HG03457 (cell line): ENCODE data around the gene RAB1A.
A peak's percentile ranks its signal among the peaks of the same experiment; 100 is the strongest.

ENCODE experiments used
- ATAC-seq: cut with Tn5 transposase; IDR thresholded peaks from one replicate; pipeline ENCODE4 v1.9.1; 2021; ENCODE audit warnings: moderate number of reproducible peaks; ENCODE audit not compliant: unreplicated experiment

Gene RAB1A

DNA sequence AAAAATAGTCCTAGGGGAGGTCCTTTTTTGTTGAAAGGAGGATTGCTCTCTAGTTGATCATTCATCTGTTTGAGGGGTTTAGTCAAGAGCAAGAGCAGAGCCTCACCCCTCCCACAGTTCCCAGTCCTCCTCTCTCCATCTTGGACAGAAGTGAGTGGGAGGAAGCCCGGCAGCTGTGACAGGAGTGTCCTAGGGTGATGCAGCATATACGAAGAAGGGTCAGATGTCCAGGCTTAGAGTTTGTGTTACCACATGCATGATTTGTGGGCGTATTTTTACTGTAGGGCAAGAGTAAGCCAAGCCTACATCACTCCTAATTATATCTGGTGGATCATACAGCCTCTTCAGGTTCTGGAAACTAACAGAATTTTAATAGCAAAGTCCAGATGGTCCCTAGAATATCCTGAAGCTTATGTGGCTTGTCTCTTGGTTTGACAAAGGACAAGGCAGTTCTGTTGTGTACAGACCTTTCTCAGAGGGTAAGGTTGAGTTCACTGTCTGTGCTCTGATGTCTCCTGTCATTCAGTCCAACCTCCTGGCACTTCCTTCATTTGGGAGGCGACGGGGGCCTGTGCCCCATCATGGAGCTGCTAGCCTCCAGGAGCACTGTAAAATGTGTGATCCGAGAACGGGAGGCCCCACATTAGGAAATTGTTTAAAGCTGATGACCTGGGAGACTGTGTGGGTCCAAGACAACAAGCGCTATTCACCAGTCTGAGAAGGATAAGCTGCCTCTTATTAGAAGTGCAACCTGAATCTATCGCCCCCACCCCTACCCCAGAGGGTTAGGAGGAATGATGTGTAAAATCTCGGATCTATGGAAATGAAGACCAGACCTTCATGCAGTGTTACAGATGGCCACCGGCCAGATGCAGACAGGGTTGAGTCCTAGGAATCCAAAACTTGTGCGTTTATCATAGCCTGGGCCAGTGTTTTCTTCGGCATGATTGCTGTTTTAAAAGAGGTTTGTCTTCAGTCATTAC is 66.8 kb downstream of the RAB1A start:
- ATAC-seq, result no peak

GRCh38 chr2:65061910-65062339 is 68.0 kb downstream of the RAB1A start:
- no peak for ATAC-seq

- ATAC-seq, result no peak
Measured at GRCh38 chr2:65061146-65061909, 68.6 kb downstream of the RAB1A start.

GRCh38 chr2:65059071-65059470 is 70.8 kb downstream of the RAB1A start:
- ATAC-seq, result no peak

GRCh38 chr2:65057391-65058052 is 72.4 kb downstream of the RAB1A start:
- no peak for ATAC-seq

- ATAC-seq, result no peak
Measured at GRCh38 chr2:65057054-65057375, 72.9 kb downstream of the RAB1A start.

DNA sequence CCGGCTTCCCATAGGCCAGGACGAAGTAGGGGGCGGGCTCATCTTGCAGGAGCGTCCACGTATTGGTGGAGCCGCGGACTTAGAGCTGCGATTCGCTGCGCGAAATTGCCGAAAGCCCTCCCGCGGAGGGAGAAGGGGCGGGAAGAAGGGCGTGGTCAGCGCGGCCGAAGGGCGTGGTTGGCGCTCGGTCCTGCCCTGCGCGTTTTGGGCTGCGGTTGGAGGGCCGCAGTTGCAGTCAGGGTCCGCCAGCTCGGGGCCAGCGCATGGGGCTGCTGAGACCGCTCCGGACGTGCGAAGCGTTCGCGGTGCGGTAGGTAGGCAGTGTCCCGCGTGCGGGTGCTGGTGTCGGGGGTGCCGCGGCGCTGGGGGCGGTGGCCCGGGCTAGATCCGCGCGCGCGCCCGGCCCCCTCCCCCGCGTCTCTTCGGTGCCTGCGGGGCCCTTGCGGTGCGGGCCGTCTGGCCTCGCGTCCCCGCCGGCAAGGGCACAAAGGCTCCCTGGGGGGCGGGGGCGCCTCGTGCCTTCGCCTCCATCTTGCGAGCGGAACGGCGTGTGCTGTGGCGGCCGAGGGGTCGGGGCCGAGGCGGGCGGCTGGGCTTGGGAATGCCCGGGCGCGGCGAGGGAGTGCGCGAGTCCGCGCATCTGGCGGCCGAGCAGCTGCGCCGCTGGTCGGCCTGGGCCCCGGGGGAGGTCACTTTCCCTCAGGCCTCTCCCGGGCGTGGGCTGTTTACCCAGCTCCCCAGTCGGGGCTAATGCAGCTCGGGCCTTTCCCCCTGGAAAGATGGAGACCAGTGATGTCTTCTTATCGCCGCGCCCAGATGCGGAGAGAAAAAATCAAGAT is 73.5 kb downstream of the RAB1A start, which contains the start of gene CEP68:
Gene CEP68 (plus strand): TSS at position 202 of the 839 bp plus-strand sequence. CDS start 13,029 bp downstream, outside the sequence.
- ATAC-seq, result peak; percentile 76

DNA sequence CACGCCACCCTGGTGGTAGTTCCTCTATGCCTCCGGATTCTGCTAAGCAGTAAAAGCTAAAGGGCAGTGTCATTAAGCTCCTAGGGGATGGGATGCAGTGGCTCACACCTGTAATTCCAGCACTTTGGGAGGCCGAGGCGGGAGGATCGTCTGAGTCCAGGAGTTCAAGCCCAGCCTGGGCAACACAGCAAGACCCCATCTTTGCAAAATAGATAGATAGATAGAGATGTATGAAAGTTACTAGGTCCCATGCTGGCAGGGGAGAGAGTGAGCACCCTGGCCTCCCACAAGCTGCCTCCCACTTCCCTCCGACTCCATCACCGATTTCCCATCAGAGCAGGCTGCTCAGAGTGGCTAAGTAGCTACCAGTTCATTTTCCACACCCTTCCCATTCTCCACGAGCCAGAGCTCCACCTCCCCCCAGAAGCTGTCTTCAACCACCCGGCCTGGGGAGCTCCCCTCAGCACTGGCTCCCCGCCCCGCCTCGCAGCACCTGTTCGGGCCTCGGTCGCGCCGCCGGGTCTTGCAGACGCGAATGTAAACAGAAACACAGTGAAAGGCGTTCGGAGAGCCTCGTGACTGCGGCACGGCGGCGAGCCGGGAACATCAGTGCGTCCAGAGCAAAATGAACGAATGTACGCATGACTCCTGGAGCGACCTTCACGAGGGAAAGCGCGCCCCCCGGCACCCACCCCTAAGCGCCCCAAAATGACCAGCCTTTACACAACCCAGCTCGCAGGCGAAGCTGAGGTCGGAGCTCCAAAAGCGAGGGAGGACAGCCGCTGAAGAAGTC is 74.3 kb downstream of the RAB1A start:
- peak; percentile 20 for ATAC-seq

DNA sequence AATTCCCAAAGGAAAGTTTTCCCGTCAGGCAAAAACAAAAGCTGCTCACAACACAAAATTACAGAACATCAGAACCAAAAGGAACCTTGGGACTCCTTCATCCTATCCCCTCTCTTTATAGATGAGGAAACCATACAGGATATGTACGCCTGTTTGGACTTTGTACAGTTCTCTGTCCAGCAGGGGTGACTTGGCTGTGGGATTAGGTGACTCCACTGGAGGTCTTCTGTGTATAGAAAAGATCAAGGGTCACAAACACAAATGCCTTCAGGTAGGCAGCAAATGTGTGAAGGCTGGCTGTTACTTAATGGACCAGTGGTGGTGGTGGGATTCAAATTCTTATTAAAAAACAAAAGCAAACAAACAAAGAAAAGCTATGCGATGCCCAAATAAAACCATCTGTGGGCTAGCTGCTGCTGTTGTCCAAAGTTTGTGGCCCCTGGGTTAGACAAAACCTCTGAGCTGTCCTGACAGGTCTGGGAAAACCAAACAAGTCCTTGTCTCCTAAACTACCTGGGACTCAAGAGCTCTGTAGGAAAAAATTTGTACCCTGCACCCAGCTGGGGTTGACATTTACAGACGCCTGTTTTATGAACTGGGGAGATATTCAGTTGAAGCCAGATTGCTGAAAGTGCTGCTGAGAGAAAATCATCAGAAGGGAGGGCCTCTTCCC is 75.0 kb downstream of the RAB1A start:
- no peak for ATAC-seq

GRCh38 chr2:65053199-65053598 is 76.7 kb downstream of the RAB1A start:
- peak; percentile 33 for ATAC-seq

DNA sequence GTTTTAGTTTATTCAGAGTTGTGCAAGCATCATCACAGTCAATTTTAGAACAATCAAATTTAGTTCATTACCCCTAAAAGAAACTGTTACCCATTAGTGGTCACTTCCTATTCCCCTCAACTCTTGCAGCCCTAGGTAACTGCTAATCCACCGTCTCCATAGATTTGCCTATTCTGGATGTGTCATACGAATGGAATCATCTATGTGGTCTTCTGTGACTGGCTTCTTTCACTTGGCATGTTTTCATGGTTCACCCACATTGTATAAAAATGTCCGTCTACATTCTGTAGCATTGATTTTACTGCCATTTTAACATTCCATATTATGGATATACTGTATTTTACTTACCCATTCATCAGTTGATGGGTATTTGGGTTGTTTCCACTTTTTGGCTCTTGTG is 79.0 kb downstream of the RAB1A start:
- ATAC-seq, result no peak

GRCh38 chr2:65049010-65049639 is 80.8 kb downstream of the RAB1A start:
- no peak for ATAC-seq

GRCh38 chr2:65046633-65047407 is 83.1 kb downstream of the RAB1A start:
- no peak for ATAC-seq

DNA sequence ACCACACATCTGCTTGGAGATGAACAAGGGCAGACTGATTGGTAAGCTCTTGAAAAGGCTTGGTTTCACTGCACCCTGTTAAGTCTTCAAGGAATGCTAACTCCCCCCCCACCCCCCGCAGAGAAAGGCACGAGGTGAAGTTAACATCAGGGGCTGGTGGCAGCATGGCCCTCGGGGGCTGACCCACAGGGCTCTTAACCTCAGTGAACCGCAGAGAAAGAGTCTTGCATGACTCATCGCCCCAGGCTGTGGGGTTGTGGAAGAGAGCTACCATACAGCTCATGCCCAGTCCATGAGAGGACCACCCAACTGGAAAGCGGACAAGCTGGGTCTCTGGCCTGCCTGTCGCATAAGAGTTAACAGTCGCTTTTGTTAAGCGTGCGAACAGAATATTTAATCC is 84.3 kb downstream of the RAB1A start:
- ATAC-seq, result no peak

DNA sequence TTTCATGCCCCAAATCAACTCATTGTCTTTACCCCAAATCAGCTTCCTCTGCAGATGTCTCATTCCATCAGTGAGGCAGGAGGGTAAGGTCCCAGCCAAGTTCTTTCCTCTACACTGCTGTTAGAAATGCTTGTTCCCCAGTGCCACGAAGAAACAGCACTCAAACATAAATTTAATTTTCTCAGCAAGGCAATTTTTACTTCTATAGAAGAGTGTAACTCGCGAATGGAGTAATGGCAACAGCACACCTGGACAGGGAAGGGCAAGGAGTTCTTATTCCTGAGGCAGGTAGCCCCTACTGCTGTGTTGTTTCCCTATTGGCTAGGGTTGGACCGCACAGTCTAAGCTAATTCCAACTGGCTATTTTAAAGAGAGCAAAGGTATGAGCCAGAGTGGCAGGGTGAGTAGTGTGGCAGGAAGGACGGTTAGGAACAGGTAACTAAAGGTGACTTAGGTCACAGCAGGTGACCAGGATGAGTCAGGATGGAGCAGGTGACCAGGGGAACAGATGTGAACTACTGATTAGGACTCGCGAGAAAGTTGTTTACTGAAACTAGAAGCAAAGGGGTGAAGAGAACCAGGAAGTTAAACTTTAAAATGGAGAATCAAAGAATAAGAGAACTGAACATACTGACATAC is 85.7 kb downstream of the RAB1A start:
- ATAC-seq, result no peak

DNA sequence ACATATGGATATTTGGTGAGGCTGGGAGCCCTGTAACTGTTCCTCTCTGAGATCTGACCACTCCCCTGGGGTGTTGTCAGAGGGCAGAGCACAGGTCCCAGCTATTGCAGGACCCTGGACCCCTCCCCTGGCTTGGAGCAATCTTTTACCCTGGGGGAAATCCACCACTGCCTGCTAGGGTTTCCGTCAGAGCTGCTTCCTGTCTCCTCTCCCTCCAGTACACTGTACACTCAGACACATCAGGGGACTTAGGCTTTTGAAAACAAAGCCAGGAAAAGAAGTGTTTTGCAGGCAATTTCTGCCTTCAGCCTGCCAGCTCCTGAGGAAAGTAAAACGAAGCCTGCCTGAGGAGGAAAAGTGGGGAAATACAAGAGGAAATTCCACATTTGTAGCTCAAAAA is 86.9 kb downstream of the RAB1A start:
- no peak for ATAC-seq
